Natural killer cell (primary cell): ENCODE measurements around the gene SUSD3. TPM values are rescaled to one million over a fixed set of nuclear protein-coding genes. Genes with fewer than 3 reads are reported as not detected.

ENCODE experiments used
- ATAC-seq, 3 donors: fragments of 150-1000 bp in 2 of 3; fragments of 200-7000 bp in 1 of 3; cut with Tn5 transposase; 1 replicate in 1 of 3; 2 replicates in 2 of 3; pipeline ENCODE4 v1.10.0; 2021; ENCODE audit warnings: mild to moderate bottlenecking in 2 of 3, moderate library complexity in 2 of 3
- DNase-seq, 2 donors: peaks; one replicate each; pipeline versions ENCODE4 v3.0.0 to v3.0.0-alpha.2; 2013 to 2021; ENCODE audit warnings: mixed read lengths in 1 of 2
- H3K27ac ChIP-seq: one replicate; pipeline ENCODE4 v1.5.1; 2013; ENCODE audit warnings: mild to moderate bottlenecking, low read length
- H3K27me3 ChIP-seq: one replicate; pipeline ENCODE4 v1.6.1; 2013; ENCODE audit warnings: low read length; ENCODE audit not compliant: control insufficient read depth, insufficient read depth
- H3K36me3 ChIP-seq: one replicate; pipeline ENCODE4 v1.6.1; 2013; ENCODE audit warnings: low read length; ENCODE audit not compliant: control insufficient read depth, insufficient read depth
- H3K4me1 ChIP-seq: one replicate; pipeline ENCODE4 v1.6.1; 2013; ENCODE audit warnings: low read length; ENCODE audit not compliant: control insufficient read depth, insufficient read depth
- H3K4me3 ChIP-seq: one replicate; pipeline ENCODE4 v1.5.1; 2013; ENCODE audit warnings: low read length
- H3K9me3 ChIP-seq: one replicate; pipeline ENCODE4 v1.6.1; 2013; ENCODE audit warnings: low read length; ENCODE audit not compliant: control insufficient read depth, insufficient read depth
- H3K27ac Mint-ChIP-seq, 2 donors: one replicate each; pipeline ENCODE4 v1.8.0; 2022; ENCODE audit warnings: mild to moderate bottlenecking in 2 of 2, mixed read lengths in 2 of 2, moderate library complexity in 1 of 2
- H3K27me3 Mint-ChIP-seq, 2 donors: one replicate each; pipeline ENCODE4 v1.8.0; 2022; ENCODE audit warnings: low read depth in 2 of 2, mixed read lengths in 2 of 2
- H3K36me3 Mint-ChIP-seq: one replicate; pipeline ENCODE4 v1.8.0; 2022; ENCODE audit warnings: mixed read lengths
- H3K4me1 Mint-ChIP-seq, 2 donors: one replicate each; pipeline ENCODE4 v1.8.0; 2022; ENCODE audit warnings: mixed read lengths in 2 of 2
- H3K4me3 Mint-ChIP-seq: one replicate; pipeline ENCODE4 v1.8.0; 2022; ENCODE audit warnings: mild to moderate bottlenecking, moderate library complexity, mixed read lengths
- H3K9me3 Mint-ChIP-seq, 2 donors: one replicate each; pipeline ENCODE4 v1.8.0; 2022; ENCODE audit warnings: mixed read lengths in 2 of 2
- WGBS: methylation state at CpG from one replicate; pipeline ENCODE4 v1.1.7; 2013; ENCODE audit warnings: missing lambda C conversion rate; ENCODE audit not compliant: insufficient coverage; 5-methylcytosine and 5-hydroxymethylcytosine counted together
- intact Hi-C: fragments of 100-400 bp; cut with micrococcal nuclease; formaldehyde crosslinking; loops from one replicate; pipeline ENCODE4 v1.14.2; 2022
- total RNA-seq, 4 donors: library from RNA; stranded (reverse); fragments of 120-200 nt in 1 of 4; gene quantifications; one replicate each; pipeline versions ENCODE4 v1.2.3 to v1.2.4, GENCODE V29; 2013 to 2022
- TF ChIP-seq, protein P1 (sequence below): fragments of 200-600 bp; IDR thresholded peaks from one replicate; pipeline ENCODE4 v1.8.0; 2022; ENCODE audit warnings: antibody characterized with exemption

SUSD3 gene
- total RNA-seq, 3 donors from 2014 or later (not counting 1 experiment from before 2014, with no cell fraction given) = 1.2 to 2.1 (median 1.8) TPM

DNA sequence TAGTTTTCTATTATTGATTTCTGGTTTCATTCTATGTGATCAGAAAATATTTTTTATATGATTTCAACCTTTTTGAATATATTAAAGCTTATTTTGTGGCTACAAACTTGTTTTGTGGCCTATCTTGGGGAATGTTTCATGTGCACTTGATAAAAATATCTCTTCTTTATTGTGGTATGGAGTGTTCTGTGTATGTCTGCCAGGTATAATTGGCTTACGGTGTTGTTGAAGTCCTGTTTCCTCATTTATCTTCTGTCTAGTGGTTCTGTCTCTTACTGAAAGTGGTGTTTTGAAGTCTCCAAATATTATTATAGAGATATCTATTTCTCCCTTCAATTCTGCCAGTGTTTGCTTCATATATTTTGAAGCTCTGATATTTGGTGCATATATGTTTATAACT is 47.1 kb downstream of the SUSD3 start:
- H3K27ac Mint-ChIP-seq = no peak overlapping the region
- intact Hi-C loops = no loop called here

DNA sequence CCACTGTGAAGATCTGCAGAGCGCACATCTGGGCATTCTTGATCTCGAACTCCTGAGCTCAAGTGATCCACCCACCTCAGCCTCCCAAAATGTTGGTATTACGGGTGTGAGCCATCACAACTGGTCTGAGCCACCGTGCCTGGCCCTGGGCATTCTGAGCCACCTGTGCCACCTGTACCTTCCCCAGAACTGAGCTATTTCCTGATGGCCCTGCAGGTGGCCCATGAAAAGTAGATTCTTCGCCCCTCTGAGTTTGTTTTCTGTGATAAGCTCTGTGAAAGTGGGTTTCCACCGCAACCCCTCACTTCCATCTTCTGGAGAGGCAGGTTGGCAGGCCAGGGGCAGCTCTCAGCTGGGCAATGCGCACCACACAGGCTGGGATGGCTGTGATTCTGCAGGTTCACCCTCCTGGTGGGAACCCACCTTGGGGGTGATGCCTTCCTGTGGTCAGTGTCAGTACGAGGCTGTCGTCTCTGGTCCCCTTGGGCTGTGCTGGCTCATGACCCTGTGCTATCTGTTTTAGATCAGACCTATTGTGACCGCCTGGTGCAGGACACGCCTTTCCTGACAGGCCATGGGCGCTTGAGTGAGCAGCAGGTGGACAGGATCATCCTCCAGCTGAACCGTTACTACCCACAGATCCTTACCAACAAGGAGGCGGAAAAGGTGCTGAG is 48.8 kb downstream of the SUSD3 start:
- H3K27ac ChIP-seq = no peak overlapping the region
- ATAC-seq (no peak), DNase-seq (no peak)
- Mint-ChIP-seq H3K36me3 (peaks cover 13% of the 10 kb centered on the region), H3K9me3 (no peaks in the 10 kb centered on the region), H3K27me3 (no peaks in the 10 kb centered on the region), H3K27ac (no peak overlapping the region), H3K4me1 (peaks cover 6 to 9% of the 10 kb centered on the region in 2 donors), H3K4me3 (no peak overlapping the region)
- H3K4me1 ChIP-seq = peaks cover 41% of the 10 kb centered on the region
- peaks cover 30% of the 10 kb centered on the region for H3K36me3 ChIP-seq
- TF ChIP-seq, protein P1, sequence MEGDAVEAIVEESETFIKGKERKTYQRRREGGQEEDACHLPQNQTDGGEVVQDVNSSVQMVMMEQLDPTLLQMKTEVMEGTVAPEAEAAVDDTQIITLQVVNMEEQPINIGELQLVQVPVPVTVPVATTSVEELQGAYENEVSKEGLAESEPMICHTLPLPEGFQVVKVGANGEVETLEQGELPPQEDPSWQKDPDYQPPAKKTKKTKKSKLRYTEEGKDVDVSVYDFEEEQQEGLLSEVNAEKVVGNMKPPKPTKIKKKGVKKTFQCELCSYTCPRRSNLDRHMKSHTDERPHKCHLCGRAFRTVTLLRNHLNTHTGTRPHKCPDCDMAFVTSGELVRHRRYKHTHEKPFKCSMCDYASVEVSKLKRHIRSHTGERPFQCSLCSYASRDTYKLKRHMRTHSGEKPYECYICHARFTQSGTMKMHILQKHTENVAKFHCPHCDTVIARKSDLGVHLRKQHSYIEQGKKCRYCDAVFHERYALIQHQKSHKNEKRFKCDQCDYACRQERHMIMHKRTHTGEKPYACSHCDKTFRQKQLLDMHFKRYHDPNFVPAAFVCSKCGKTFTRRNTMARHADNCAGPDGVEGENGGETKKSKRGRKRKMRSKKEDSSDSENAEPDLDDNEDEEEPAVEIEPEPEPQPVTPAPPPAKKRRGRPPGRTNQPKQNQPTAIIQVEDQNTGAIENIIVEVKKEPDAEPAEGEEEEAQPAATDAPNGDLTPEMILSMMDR = no peak
- 82% methylated on average over 14 of the region's 14 CpGs for WGBS
- H3K27me3 ChIP-seq = no peaks in the 10 kb centered on the region
- H3K4me3 ChIP-seq = no peak overlapping the region
- intact Hi-C loops = no loop called here
- no peaks in the 10 kb centered on the region for H3K9me3 ChIP-seq

More for the DNA sequence above, 47.1 kb downstream of the SUSD3 start:
- H3K4me1 ChIP-seq = peaks cover 32% of the 10 kb centered on the region
- H3K4me3 ChIP-seq = no peak overlapping the region
- H3K9me3 Mint-ChIP-seq = no peaks in the 10 kb centered on the region
- no peaks in the 10 kb centered on the region for H3K27me3 ChIP-seq
- H3K4me1 Mint-ChIP-seq = peaks cover 7 to 9% of the 10 kb centered on the region in 2 donors
- H3K27ac ChIP-seq = no peak overlapping the region
- peaks cover 18% of the 10 kb centered on the region for H3K36me3 ChIP-seq
- DNase-seq (no peak), ATAC-seq (no peak)
- WGBS = no CpG with 5 or more reads among the region's 1 CpG
- TF ChIP-seq, protein P1 = no peak
- peaks cover 13% of the 10 kb centered on the region for H3K36me3 Mint-ChIP-seq
- no peak overlapping the region for H3K4me3 Mint-ChIP-seq
- no peaks in the 10 kb centered on the region for H3K27me3 Mint-ChIP-seq
- no peaks in the 10 kb centered on the region for H3K9me3 ChIP-seq

DNA sequence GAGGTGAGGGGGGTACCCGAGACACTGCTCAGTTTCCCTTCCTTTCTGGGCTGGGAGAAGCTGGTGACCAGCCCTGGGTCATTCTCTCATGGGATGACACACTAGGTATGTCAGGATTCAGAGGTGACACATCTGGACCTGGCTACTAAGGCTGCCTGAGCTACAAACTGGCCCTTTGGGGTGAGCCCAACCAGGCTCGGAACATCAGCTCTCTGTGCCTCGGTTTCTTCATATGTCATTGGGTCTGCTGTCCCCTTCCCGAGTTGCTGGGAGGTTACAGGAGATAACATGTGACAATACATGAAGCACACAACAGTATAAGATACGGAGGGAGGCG is 49.3 kb downstream of the SUSD3 start:
- no peaks in the 10 kb centered on the region for H3K9me3 ChIP-seq
- peaks cover 13% of the 10 kb centered on the region for H3K36me3 Mint-ChIP-seq
- peaks cover 6 to 11% of the 10 kb centered on the region in 2 donors for H3K4me1 Mint-ChIP-seq
- peaks cover 31% of the 10 kb centered on the region for H3K36me3 ChIP-seq
- H3K27me3 Mint-ChIP-seq = no peaks in the 10 kb centered on the region
- intact Hi-C loops = no loop called here
- no peak for DNase-seq
- TF ChIP-seq, protein P1 = no peak
- no peak overlapping the region for H3K4me3 ChIP-seq
- no peak overlapping the region for H3K4me3 Mint-ChIP-seq
- H3K4me1 ChIP-seq = peaks cover 42% of the 10 kb centered on the region
- H3K9me3 Mint-ChIP-seq = no peaks in the 10 kb centered on the region
- no peaks in the 10 kb centered on the region for H3K27me3 ChIP-seq
- 91% methylated on average over 6 of the region's 6 CpGs for WGBS
- ATAC-seq = no peak
- H3K27ac Mint-ChIP-seq = no peak overlapping the region
- no peak overlapping the region for H3K27ac ChIP-seq
